ENCODE data around the gene MAP1A. TPM values are rescaled to one million over a fixed set of nuclear protein-coding genes. Genes with fewer than 3 reads are reported as not detected.

The MAP1A gene
- total RNA-seq, 1 experiment from 2014 or later: 1.9 TPM

- TF ChIP-seq, protein P1, sequence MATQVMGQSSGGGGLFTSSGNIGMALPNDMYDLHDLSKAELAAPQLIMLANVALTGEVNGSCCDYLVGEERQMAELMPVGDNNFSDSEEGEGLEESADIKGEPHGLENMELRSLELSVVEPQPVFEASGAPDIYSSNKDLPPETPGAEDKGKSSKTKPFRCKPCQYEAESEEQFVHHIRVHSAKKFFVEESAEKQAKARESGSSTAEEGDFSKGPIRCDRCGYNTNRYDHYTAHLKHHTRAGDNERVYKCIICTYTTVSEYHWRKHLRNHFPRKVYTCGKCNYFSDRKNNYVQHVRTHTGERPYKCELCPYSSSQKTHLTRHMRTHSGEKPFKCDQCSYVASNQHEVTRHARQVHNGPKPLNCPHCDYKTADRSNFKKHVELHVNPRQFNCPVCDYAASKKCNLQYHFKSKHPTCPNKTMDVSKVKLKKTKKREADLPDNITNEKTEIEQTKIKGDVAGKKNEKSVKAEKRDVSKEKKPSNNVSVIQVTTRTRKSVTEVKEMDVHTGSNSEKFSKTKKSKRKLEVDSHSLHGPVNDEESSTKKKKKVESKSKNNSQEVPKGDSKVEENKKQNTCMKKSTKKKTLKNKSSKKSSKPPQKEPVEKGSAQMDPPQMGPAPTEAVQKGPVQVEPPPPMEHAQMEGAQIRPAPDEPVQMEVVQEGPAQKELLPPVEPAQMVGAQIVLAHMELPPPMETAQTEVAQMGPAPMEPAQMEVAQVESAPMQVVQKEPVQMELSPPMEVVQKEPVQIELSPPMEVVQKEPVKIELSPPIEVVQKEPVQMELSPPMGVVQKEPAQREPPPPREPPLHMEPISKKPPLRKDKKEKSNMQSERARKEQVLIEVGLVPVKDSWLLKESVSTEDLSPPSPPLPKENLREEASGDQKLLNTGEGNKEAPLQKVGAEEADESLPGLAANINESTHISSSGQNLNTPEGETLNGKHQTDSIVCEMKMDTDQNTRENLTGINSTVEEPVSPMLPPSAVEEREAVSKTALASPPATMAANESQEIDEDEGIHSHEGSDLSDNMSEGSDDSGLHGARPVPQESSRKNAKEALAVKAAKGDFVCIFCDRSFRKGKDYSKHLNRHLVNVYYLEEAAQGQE (IDR thresholded peaks at IDR 0.05; ENCODE audit: low read depth): no peak
- TF ChIP-seq CTCF (IDR thresholded peaks at IDR 0.05 in 2 of 3, conservative IDR thresholded peaks at IDR 0.05 in 1 of 3; ENCODE audit: borderline replicate concordance in 1 of 3, insufficient read depth in 1 of 3, low read depth in 2 of 3, low read length in 2 of 3) (peak; percentile 16 to 45 (median 33); a peak in 3 of 6 replicates), RAD21 (IDR thresholded peaks at IDR 0.05; ENCODE audit: low read depth) (peak; percentile 42), ZFX (IDR thresholded peaks at IDR 0.05) (no peak), ELF1 (IDR thresholded peaks at IDR 0.05; ENCODE audit: borderline replicate concordance, low read depth) (no peak), TCF7L2 (IDR thresholded peaks at IDR 0.05; ENCODE audit: borderline replicate concordance, extremely low read depth, insufficient read depth, insufficient read length) (no peak), SRF (IDR thresholded peaks at IDR 0.05; ENCODE audit: low read depth) (no peak)
- Histone ChIP-seq H3K9me2 (ENCODE audit: insufficient read depth) (no peaks in the 10 kb centered on the region), H2AFZ (ENCODE audit: low read depth, low read length, poor library complexity, severe bottlenecking) (no peak overlapping the region), H3K4me2 (ENCODE audit: low read length) (no peak overlapping the region), H3K4me3 (replicated peaks in 1 of 2; ENCODE audit: low read depth in 1 of 2, low read length in 2 of 2) (no peak overlapping the region), H3K27ac (ENCODE audit: low read depth, low read length) (no peak overlapping the region; the same call in 1 of the 2 replicates), H3K4me1 (ENCODE audit: control insufficient read depth in 1 of 2, insufficient read depth in 2 of 2, low read length in 2 of 2) (no peaks in the 10 kb centered on the region), H3K79me2 (ENCODE audit: insufficient read depth, low read length) (no peaks in the 10 kb centered on the region; the same call in 1 of the 2 replicates), H3K27me3 (ENCODE audit: insufficient read depth, low read length) (no peaks in the 10 kb centered on the region), H4K20me1 (ENCODE audit: insufficient read depth) (no peaks in the 10 kb centered on the region), H3K9ac (ENCODE audit: low read length) (no peak overlapping the region), H3K9me3 (ENCODE audit: control insufficient read depth in 1 of 2, insufficient read depth in 1 of 2, low read depth in 1 of 2, low read length in 2 of 2) (no peaks in the 10 kb centered on the region), H3K36me3 (ENCODE audit: control insufficient read depth in 1 of 2, insufficient read depth in 2 of 2, low read length in 2 of 2) (peaks cover 23 to 37% of the 10 kb centered on the region in 2 experiments)
- ChIA-PET CTCF (no interaction called here), POLR2A (no interaction called here), RAD21 (ENCODE audit: low non-redundant PET in 1 of 2, low total read pairs in 2 of 2, uncharacterized antibody in 2 of 2, unreplicated experiment in 2 of 2) (no interaction called here)
- no peak for ATAC-seq
- no TSS peak for BruUV-seq (replicated peaks)
- DNase-seq (ENCODE audit: low read depth, low spot score): no peak
- intact Hi-C loops (cut with micrococcal nuclease): no loop called here
Measured at GRCh38 chr15:43483297-43484128, 33.9 kb upstream of the MAP1A start.
